ENCODE data around the gene ATP6V1G1. TPM values are rescaled to one million over a fixed set of nuclear protein-coding genes. Genes with fewer than 3 reads are reported as not detected.
"Not testable (repeated sequence)": the region's sequence is repeated elsewhere in the genome, so short reads cannot be mapped to it uniquely, and the experiment has no call there.

ATP6V1G1 gene
- polyA plus RNA-seq, 1 donor (not counting 4 experiments of a cell fraction or from before 2014, with no cell fraction given), result 214 TPM

DNA sequence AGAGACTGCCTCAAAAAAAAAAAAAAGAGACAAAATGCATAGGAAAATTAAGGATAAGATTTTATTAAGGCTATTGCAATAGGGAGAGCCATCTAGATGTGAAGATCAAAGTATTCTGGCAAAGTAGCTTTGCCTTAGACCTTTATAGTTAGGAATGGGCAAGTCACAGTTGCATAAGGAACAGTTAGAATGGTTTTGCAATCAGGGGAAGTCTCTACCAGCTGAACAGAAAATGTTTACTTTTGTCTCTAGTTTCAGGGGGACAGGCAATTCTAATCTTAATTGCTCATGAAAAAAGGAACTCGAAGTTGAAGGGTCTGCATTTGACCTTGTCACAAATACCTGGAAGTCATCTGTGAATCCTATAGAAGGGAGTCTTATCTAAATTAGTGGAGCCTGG is 13.1 kb upstream of the ATP6V1G1 start:
- Histone ChIP-seq H2AFZ (ENCODE audit: control insufficient read depth, low read length) (no peak overlapping the region), H3K4me2 (ENCODE audit: control insufficient read depth, extremely low read depth, insufficient read depth, low read depth, low read length) (no peak overlapping the region), H4K20me1 (ENCODE audit: control insufficient read depth, extremely low read depth, insufficient read depth, low read length) (no peaks in the 10 kb centered on the region), H3K36me3 (ENCODE audit: control insufficient read depth in 2 of 2, extremely low read depth in 1 of 2, insufficient read depth in 2 of 2, low read length in 2 of 2) (no peaks in the 10 kb centered on the region), H3K4me1 (ENCODE audit: control insufficient read depth, extremely low read depth, insufficient read depth, low read length) (no peaks in the 10 kb centered on the region), H3K9ac (ENCODE audit: control insufficient read depth, extremely low read depth, insufficient read depth, low read length) (no peak overlapping the region), H3K27ac (ENCODE audit: control insufficient read depth, insufficient read depth, low read length) (no peak overlapping the region), H3K9me1 (ENCODE audit: control insufficient read depth, extremely low read depth, insufficient read depth, low read length) (no peaks in the 10 kb centered on the region), H3K4me3 (ENCODE audit: control insufficient read depth in 2 of 3, extremely low read depth in 1 of 3, insufficient read depth in 2 of 3, low read depth in 1 of 3, low read length in 3 of 3) (no peak overlapping the region), H3K79me2 (ENCODE audit: control insufficient read depth, insufficient read depth, low read length) (no peaks in the 10 kb centered on the region), H3K9me3 (ENCODE audit: control insufficient read depth, low read depth, low read length) (no peaks in the 10 kb centered on the region), H3K27me3 (ENCODE audit: control insufficient read depth, extremely low read depth, insufficient read depth, low read length) (no peaks in the 10 kb centered on the region)
- dilution Hi-C loops (cut with MboI; ENCODE audit: extremely low pct_ligation_motif_present, low sequenced_read_pairs), result no loop called here
- no peak for DNase-seq (ENCODE audit: low read depth, low spot score)
- no peak for FAIRE-seq
- TF ChIP-seq, protein P1, sequence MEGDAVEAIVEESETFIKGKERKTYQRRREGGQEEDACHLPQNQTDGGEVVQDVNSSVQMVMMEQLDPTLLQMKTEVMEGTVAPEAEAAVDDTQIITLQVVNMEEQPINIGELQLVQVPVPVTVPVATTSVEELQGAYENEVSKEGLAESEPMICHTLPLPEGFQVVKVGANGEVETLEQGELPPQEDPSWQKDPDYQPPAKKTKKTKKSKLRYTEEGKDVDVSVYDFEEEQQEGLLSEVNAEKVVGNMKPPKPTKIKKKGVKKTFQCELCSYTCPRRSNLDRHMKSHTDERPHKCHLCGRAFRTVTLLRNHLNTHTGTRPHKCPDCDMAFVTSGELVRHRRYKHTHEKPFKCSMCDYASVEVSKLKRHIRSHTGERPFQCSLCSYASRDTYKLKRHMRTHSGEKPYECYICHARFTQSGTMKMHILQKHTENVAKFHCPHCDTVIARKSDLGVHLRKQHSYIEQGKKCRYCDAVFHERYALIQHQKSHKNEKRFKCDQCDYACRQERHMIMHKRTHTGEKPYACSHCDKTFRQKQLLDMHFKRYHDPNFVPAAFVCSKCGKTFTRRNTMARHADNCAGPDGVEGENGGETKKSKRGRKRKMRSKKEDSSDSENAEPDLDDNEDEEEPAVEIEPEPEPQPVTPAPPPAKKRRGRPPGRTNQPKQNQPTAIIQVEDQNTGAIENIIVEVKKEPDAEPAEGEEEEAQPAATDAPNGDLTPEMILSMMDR (optimal IDR thresholded peaks at IDR 0.05 in 1 of 3, IDR thresholded peaks at IDR 0.05 in 1 of 3, conservative IDR thresholded peaks at IDR 0.05 in 1 of 3; ENCODE audit: extremely low read depth in 1 of 3, insufficient read depth in 2 of 3, low read length in 3 of 3), result no peak
- no peak for TF ChIP-seq EZH2 (IDR thresholded peaks at IDR 0.05; ENCODE audit: low read length)

DNA sequence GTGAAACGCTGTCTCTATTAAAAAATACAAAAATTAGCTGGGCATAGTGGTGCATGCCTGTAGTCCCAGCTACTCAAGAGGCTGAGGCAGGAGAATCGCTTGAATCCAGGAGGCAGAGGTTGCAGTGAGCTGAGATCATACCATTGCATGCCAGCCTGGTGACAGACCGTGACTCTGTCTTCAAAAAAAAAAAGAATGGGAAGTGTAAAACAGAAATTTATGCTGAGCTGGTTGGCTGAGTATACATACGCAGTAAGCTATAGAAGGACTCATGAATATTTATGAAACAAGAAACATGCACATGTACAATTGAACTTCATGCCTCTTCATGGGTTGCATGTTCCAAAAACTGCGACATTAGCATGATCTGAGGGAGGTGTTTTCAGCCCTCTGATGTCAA is 10.8 kb upstream of the ATP6V1G1 start:
- H3K4me2 ChIP-seq (ENCODE audit: control insufficient read depth, extremely low read depth, insufficient read depth, low read depth, low read length); H4K20me1 ChIP-seq (ENCODE audit: control insufficient read depth, extremely low read depth, insufficient read depth, low read length); H3K9me3 ChIP-seq (ENCODE audit: control insufficient read depth, low read depth, low read length); H3K27ac ChIP-seq (ENCODE audit: control insufficient read depth, insufficient read depth, low read length); H3K4me1 ChIP-seq (ENCODE audit: control insufficient read depth, extremely low read depth, insufficient read depth, low read length); DNase-seq (ENCODE audit: low read depth, low spot score); H3K79me2 ChIP-seq (ENCODE audit: control insufficient read depth, insufficient read depth, low read length); H3K9ac ChIP-seq (ENCODE audit: control insufficient read depth, extremely low read depth, insufficient read depth, low read length); H3K36me3 ChIP-seq (ENCODE audit: control insufficient read depth in 2 of 2, extremely low read depth in 1 of 2, insufficient read depth in 2 of 2, low read length in 2 of 2); dilution Hi-C loops (cut with MboI; ENCODE audit: extremely low pct_ligation_motif_present, low sequenced_read_pairs); H3K27me3 ChIP-seq (ENCODE audit: control insufficient read depth, extremely low read depth, insufficient read depth, low read length); H3K4me3 ChIP-seq (ENCODE audit: control insufficient read depth in 2 of 3, extremely low read depth in 1 of 3, insufficient read depth in 2 of 3, low read depth in 1 of 3, low read length in 3 of 3); H3K9me1 ChIP-seq (ENCODE audit: control insufficient read depth, extremely low read depth, insufficient read depth, low read length); H2AFZ ChIP-seq (ENCODE audit: control insufficient read depth, low read length); FAIRE-seq: not testable (repeated sequence)

DNA sequence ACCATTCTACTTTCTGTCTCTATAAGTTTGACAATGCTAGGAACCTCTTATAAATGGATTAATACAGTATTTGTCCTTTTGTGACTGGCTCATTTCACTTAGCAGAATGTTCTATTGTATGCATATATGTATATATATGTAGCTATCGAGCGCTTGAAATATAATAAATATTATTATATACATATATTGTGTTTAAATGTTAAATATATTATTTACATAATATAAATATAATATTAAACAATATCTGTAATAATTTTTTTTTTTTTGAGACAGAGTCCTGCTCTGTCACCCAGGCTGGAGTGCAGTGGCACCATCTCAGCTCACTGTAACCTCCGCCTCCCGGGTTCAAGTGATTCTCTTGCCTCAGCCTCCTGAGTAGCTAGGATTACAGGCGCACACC is 9.4 kb upstream of the ATP6V1G1 start:
- H3K9me1 ChIP-seq (ENCODE audit: control insufficient read depth, extremely low read depth, insufficient read depth, low read length); H2AFZ ChIP-seq (ENCODE audit: control insufficient read depth, low read length): not testable (repeated sequence)

More for the DNA sequence above, 9.4 kb upstream of the ATP6V1G1 start:
- H3K36me3 ChIP-seq (ENCODE audit: control insufficient read depth in 2 of 2, extremely low read depth in 1 of 2, insufficient read depth in 2 of 2, low read length in 2 of 2); H3K9me3 ChIP-seq (ENCODE audit: control insufficient read depth, low read depth, low read length); H3K79me2 ChIP-seq (ENCODE audit: control insufficient read depth, insufficient read depth, low read length); H3K4me3 ChIP-seq (ENCODE audit: control insufficient read depth in 2 of 3, extremely low read depth in 1 of 3, insufficient read depth in 2 of 3, low read depth in 1 of 3, low read length in 3 of 3); H3K4me1 ChIP-seq (ENCODE audit: control insufficient read depth, extremely low read depth, insufficient read depth, low read length); dilution Hi-C loops (cut with MboI; ENCODE audit: extremely low pct_ligation_motif_present, low sequenced_read_pairs); H3K4me2 ChIP-seq (ENCODE audit: control insufficient read depth, extremely low read depth, insufficient read depth, low read depth, low read length); H3K27ac ChIP-seq (ENCODE audit: control insufficient read depth, insufficient read depth, low read length); H4K20me1 ChIP-seq (ENCODE audit: control insufficient read depth, extremely low read depth, insufficient read depth, low read length); DNase-seq (ENCODE audit: low read depth, low spot score); H3K9ac ChIP-seq (ENCODE audit: control insufficient read depth, extremely low read depth, insufficient read depth, low read length); H3K27me3 ChIP-seq (ENCODE audit: control insufficient read depth, extremely low read depth, insufficient read depth, low read length); FAIRE-seq: not testable (repeated sequence)
